OCI-LY3 (cell line): Measurements from ENCODE around the gene NCOA3.

Experiments
- EZH2phosphoT487 ChIP-seq: fragments of 200-600 bp; shearing (Covaris generic); IDR thresholded peaks from 2 replicates; pipeline ENCODE4 v1.6.1; 2018; ENCODE audit warnings: antibody characterized with exemption, mixed run types, low read depth
- TF ChIP-seq, protein P1 (sequence below): fragments of 200-600, 300-600 bp; sonication (generic); IDR thresholded peaks from 2 replicates; pipeline ENCODE4 v1.5.1; 2014; ENCODE audit warnings: antibody characterized with exemption, low read length, low read depth

DNA sequence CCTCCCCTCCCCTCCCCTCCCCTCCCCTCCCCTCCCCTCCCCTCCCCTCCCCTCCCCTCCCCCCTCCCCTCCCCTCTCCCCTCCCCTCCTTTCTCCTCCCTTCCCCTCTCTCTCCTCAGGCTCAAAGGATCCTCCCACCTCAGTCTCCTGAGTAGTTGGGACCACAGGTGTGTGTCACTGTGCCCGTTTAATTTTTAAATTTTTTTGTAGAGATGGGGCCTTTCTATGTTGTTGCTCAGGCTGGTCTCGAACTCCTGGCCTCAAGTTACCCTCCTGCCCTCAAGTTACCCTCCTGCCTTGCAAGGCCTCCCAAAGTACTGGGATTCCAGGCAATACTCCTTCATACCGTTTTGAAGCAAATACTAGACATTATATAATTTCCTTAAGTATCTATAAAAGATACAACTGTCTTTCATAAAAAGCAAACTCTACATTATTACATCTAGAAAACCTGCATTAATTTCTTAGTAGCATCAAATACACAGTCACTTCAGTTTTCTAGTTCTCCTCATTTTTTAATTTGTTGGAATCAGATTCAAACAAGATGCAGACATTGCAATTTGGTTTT, 39.8 kb downstream of the NCOA3 start:
- TF ChIP-seq, protein P1, sequence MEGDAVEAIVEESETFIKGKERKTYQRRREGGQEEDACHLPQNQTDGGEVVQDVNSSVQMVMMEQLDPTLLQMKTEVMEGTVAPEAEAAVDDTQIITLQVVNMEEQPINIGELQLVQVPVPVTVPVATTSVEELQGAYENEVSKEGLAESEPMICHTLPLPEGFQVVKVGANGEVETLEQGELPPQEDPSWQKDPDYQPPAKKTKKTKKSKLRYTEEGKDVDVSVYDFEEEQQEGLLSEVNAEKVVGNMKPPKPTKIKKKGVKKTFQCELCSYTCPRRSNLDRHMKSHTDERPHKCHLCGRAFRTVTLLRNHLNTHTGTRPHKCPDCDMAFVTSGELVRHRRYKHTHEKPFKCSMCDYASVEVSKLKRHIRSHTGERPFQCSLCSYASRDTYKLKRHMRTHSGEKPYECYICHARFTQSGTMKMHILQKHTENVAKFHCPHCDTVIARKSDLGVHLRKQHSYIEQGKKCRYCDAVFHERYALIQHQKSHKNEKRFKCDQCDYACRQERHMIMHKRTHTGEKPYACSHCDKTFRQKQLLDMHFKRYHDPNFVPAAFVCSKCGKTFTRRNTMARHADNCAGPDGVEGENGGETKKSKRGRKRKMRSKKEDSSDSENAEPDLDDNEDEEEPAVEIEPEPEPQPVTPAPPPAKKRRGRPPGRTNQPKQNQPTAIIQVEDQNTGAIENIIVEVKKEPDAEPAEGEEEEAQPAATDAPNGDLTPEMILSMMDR: no peak
- no peak for TF ChIP-seq EZH2phosphoT487
